Lower leg skin (tissue), 4 donors: ENCODE results near the gene RHPN2. TPM values are rescaled to one million over a fixed set of nuclear protein-coding genes. Genes with fewer than 3 reads are reported as not detected.
"Not testable (repeated sequence)": the region's sequence is repeated elsewhere in the genome, so short reads cannot be mapped to it uniquely, and the experiment has no call there.

Source experiments
- DNase-seq, 2 donors: peaks; one replicate each; pipeline ENCODE4 v3.0.0-alpha.2; 2019; ENCODE audit warnings: low spot score in 2 of 2
- H3K4me3 ChIP-seq: fragments of 200-600 bp; sonication (generic); 2 replicates; pipeline ENCODE4 v1.5.1; 2017; ENCODE audit warnings: mild to moderate bottlenecking, low read depth; ENCODE audit not compliant: poor library complexity, severe bottlenecking
- POLR2A ChIP-seq, 2 donors: fragments of 450-650 bp; IDR thresholded peaks; one replicate each; pipeline ENCODE4 v1.6.1; 2016 to 2017; ENCODE audit warnings: antibody characterized with exemption in 2 of 2, mild to moderate bottlenecking in 1 of 2, moderate library complexity in 1 of 2
- WGBS, 2 donors: methylation state at CpG; one replicate each; pipeline ENCODE4 v1.1.5; 2018; 5-methylcytosine and 5-hydroxymethylcytosine counted together
- intact Hi-C: fragments of 100-400 bp; cut with DNase I; formaldehyde crosslinking; loops from one replicate; pipeline ENCODE4 v1.15.0; 2023; ENCODE audit warnings: low total_unique reads
- total RNA-seq, 4 donors: library from RNA; depleted of rRNA; stranded (reverse); fragments of >200 nt; gene quantifications; one replicate each; pipeline ENCODE4 v1.1.0, GENCODE V29; 2016
- TF ChIP-seq, protein P1 (sequence below), 3 donors: fragments of 450-650 bp; IDR thresholded peaks; one replicate each; pipeline ENCODE4 v1.5.1; 2016; ENCODE audit warnings: antibody characterized with exemption in 3 of 3, mild to moderate bottlenecking in 3 of 3, moderate library complexity in 2 of 3

RHPN2 gene
- total RNA-seq, 4 donors from 2014 or later, result 4.0 to 25.7 (median 19.9) TPM

DNA sequence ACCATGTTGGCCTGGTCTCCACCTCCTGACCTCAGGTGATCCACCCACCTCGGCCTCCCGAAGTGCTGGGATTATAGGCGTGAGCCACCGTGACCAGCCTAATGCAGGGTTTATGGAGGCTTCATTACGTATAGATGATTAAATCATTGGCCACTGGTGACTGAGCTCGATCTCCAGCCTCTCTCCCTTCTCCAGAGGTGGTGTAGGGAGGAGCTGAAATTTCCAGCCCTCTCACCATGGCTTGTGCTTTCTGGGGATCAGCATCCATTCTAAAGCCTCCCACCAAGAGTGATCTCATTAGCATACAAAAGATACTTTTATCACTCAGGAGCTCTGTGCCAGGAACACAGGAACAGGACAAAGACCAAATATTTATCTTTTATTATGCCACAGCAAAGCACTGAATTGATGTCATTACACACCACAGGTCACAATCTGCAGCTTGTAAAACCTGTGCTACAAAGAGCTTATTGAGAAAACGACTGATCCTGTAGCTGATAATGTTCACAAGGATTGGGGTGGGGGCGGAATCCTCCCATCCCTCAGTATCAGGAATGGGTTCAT, 32.4 kb downstream of the RHPN2 start:
- DNase-seq, result no peak
- intact Hi-C loops, result no loop called here
- WGBS, 2 donors, result 75 to 79% methylated on average over 8 of the region's 8 CpGs
- no peak for TF ChIP-seq POLR2A (IDR thresholded peaks at IDR 0.05)
- TF ChIP-seq, protein P1, sequence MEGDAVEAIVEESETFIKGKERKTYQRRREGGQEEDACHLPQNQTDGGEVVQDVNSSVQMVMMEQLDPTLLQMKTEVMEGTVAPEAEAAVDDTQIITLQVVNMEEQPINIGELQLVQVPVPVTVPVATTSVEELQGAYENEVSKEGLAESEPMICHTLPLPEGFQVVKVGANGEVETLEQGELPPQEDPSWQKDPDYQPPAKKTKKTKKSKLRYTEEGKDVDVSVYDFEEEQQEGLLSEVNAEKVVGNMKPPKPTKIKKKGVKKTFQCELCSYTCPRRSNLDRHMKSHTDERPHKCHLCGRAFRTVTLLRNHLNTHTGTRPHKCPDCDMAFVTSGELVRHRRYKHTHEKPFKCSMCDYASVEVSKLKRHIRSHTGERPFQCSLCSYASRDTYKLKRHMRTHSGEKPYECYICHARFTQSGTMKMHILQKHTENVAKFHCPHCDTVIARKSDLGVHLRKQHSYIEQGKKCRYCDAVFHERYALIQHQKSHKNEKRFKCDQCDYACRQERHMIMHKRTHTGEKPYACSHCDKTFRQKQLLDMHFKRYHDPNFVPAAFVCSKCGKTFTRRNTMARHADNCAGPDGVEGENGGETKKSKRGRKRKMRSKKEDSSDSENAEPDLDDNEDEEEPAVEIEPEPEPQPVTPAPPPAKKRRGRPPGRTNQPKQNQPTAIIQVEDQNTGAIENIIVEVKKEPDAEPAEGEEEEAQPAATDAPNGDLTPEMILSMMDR (IDR thresholded peaks at IDR 0.05), result no peak
- H3K4me3 ChIP-seq, result no peak overlapping the region

DNA sequence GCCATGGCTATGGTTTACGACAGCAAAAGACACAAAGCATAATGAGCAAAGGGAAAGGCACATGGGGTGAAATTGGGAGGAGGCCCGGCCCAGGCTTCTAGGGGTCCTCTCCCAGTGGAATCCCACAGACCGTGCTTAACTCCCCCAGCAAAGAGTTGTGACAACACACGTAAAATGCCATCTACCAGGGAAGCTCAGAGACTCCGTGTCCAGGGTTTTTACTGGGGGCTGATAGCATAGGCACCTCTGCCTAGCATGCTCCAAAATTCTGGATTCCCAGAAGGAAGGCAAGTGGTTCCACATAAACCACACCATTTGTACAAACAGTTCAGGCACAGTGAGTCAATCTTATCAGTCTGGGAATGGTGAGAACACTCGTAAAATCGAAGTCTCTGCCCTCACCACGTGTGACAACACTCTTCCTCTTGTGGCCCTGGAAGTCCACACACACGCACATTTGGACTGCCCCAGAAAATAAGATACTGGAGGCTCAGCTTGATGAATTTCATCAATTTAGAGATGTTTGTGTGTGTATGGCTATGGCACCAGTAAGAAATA, 34.9 kb downstream of the RHPN2 start:
- H3K4me3 ChIP-seq, result no peak overlapping the region
- WGBS, 2 donors, result 84 to 91% methylated on average over 9 of the region's 9 CpGs
- TF ChIP-seq POLR2A (IDR thresholded peaks at IDR 0.05), result no peak
- TF ChIP-seq, protein P1 (IDR thresholded peaks at IDR 0.05), result no peak
- DNase-seq, result no peak
- intact Hi-C loops, result no loop called here

DNA sequence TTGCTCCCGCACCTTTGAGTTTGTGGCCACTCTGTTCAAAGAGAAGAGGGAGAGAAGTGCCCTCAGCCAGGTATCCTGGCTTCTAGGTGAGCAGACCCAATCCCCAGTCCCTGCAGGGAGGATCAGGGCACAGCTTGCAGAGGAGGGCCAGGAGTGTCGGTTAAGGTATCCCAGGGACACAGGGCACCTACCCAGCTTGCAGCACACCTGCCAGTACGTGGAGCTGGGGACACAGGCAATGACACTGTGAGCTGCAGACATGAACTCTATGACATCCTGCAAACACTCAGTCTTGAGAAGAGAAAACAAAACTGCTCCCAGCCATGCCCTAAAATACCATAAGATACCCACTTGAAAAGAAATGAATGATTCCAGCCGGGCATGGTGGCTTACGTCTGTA, 38.1 kb downstream of the RHPN2 start:
- H3K4me3 ChIP-seq, intact Hi-C loops, DNase-seq: not testable (repeated sequence)
- 71 to 91% methylated on average over 5 of the region's 5 CpGs for WGBS, 2 donors

DNA sequence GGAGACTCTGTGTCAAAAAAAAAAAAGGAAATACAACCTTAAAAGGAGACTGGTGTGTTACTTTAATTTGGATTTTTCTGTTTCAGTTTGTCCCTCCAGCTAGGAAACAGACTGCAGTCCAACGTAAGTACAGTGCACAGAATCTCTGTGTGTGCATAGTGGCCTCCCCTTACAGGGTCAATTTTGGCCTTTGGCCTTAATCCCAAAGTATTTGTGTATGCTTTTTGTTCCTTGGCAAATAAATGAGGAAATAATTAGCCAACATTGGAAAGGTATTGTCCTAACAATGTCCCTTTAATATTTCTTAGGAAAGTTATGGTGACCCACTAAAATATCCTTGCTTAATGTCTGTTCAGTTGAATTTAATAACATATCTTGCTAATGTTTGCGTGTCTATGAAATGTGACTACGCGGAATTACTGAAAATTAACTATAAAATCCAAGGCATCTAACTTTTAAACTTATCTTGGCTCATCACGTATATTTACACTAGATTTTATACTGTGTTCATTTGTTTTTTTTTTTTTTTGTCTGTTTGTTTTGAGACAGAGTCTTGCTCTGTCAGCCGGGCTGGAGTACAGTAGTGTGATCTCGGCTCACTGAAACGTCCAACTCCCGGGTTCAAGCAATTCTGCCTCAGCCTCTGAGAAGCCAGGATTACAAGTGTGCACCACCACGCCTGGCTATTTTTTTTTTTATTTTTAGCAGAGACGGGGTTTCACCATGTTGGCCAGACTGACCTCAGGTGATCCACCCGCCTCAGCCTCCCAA, 39.0 kb downstream of the RHPN2 start:
- WGBS, 2 donors, result 88 to 91% methylated on average over 12 of the region's 12 CpGs
- intact Hi-C loops, DNase-seq, H3K4me3 ChIP-seq: not testable (repeated sequence)

DNA sequence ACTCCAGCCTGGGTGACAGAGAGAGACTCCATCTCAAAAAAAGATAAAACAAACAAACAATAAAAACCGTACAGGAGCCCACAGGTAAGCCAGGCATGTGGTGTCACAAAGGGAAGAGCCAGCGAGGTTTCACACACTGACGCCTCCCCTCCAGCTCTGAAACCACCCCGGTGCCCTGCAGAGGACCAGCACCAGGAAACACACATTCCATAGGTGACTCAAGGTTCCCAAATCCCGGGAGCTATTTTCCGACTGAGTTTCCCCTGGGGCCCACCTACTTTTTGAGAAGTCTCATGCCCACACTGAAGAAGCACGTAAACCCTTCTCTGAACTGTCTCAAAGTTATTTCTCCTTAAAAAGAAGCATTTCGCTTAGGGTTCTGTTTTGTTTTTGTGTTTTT, 40.3 kb downstream of the RHPN2 start:
- H3K4me3 ChIP-seq, result no peak overlapping the region
- WGBS, 2 donors, result 75 to 86% methylated on average over 8 of the region's 8 CpGs
- DNase-seq, result no peak
- intact Hi-C loops, result no loop called here
- no peak for TF ChIP-seq POLR2A (IDR thresholded peaks at IDR 0.05)
- TF ChIP-seq, protein P1 (IDR thresholded peaks at IDR 0.05), result no peak

DNA sequence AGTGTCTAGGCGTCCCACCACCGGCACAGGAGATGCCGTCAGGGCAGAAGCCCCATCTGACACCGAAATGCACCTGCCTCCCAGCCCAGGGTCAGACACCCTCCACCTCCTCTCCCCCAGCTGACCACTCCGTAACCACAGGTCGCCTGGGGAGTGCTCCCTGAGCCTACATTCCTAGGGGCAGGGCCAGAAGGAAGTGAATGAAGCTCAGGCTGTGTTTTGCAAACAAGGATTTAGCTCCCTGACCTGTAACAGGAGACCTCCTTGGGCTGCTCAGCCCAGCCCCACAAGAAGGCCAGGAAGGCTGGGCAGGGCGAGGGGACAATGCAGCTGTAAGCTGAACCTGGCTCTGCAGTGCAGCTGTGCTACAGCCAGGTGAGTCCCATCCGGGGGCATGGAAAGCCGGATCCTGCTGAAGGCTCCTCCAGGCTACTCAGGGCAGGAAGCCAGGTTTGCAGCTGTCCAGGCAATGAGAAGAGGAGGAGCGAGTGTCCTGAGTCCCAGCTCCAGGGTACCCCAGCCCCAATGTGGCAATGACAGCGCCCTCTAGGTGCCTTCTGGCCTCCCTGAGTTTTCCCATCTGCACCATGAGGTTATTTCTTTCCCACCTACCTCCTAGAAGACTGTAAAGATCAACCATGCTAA, 42.1 kb downstream of the RHPN2 start:
- 62 to 64% methylated on average over 9 to 11 of the region's 11 CpGs for WGBS, 2 donors
- TF ChIP-seq, protein P1 (IDR thresholded peaks at IDR 0.05), result no peak
- no peak for TF ChIP-seq POLR2A (IDR thresholded peaks at IDR 0.05)
- intact Hi-C loops, result no loop called here

DNA sequence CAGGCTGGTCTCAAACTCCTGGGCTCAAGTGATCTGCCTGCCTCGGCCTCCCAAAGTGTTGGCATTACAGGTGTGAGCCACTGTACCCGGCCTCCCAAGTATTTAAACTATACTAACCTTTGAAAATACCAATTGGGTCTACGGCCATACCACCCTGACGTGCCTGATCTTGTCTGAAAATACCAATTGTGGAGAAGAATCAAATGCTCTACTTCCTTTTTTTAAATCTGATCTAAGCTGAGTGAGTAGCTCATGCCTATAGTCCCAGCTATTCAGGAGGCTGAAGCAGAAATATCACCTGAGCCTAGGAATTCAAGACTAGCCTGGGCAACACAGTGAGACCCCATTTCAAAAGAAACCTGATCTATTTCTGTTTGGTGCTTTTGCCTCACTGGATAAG, 53.8 kb downstream of the RHPN2 start:
- H3K4me3 ChIP-seq, intact Hi-C loops, DNase-seq: not testable (repeated sequence)
- WGBS, 2 donors, result 73 to 78% methylated on average over 4 of the region's 4 CpGs

More for the DNA sequence above, 42.1 kb downstream of the RHPN2 start:
- DNase-seq, result no peak
- H3K4me3 ChIP-seq, result no peak overlapping the region
